OCI-LY1 (cell line): ENCODE data around the gene TEX30.

Source experiments
- H2AFZ ChIP-seq: fragments of 200-600 bp; sonication (generic), shearing (Covaris generic); 2 replicates; pipeline ENCODE4 v1.6.0; 2014; ENCODE audit warnings: antibody characterized with exemption, mild to moderate bottlenecking, low read length
- H3F3A ChIP-seq: fragments of 200-600 bp; sonication (generic), shearing (Covaris generic); 2 replicates; pipeline ENCODE4 v1.6.0; 2014; ENCODE audit warnings: mild to moderate bottlenecking, antibody characterized with exemption, low read length, moderate library complexity; ENCODE audit not compliant: insufficient read depth
- H3K27ac ChIP-seq: fragments of 200-600 bp; sonication (generic); 2 replicates; pipeline ENCODE4 v1.5.1; 2014; ENCODE audit warnings: low read length, mixed run types, mild to moderate bottlenecking, low read depth; ENCODE audit not compliant: poor library complexity, severe bottlenecking
- H3K27me3 ChIP-seq: fragments of 200-600 bp; sonication (generic); 2 replicates; pipeline ENCODE4 v1.6.0; 2014; ENCODE audit warnings: antibody characterized with exemption, mild to moderate bottlenecking, low read length, moderate library complexity; ENCODE audit not compliant: insufficient read depth
- H3K36me3 ChIP-seq: fragments of 200-600 bp; sonication (generic); 2 replicates; pipeline ENCODE4 v1.6.1; 2014; ENCODE audit warnings: mild to moderate bottlenecking, antibody characterized with exemption, low read length, moderate library complexity, mixed read lengths; ENCODE audit not compliant: insufficient read depth
- H3K4me1 ChIP-seq: fragments of 200-600 bp; sonication (generic); 2 replicates; pipeline ENCODE4 v1.5.1; 2014; ENCODE audit warnings: mild to moderate bottlenecking, low read length, moderate library complexity; ENCODE audit not compliant: insufficient read depth, severe bottlenecking
- H3K4me2 ChIP-seq: fragments of 200-600 bp; sonication (generic), shearing (Covaris generic); 2 replicates; pipeline ENCODE4 v1.6.1; 2014; ENCODE audit warnings: low read length
- H3K4me3 ChIP-seq: fragments of 200-600 bp; sonication (generic); 2 replicates; pipeline ENCODE4 v1.5.1; 2014; ENCODE audit warnings: low read length, low read depth, mild to moderate bottlenecking, mixed read lengths; ENCODE audit not compliant: poor library complexity, severe bottlenecking
- H3K79me2 ChIP-seq: fragments of 200-600 bp; shearing (Covaris generic); 2 replicates; pipeline ENCODE4 v1.6.1; 2016; ENCODE audit warnings: mixed run types, low read length, mixed read lengths; ENCODE audit not compliant: insufficient read depth
- H3K9ac ChIP-seq: fragments of 200-600 bp; sonication (generic), shearing (Covaris generic); 2 replicates; pipeline ENCODE4 v1.6.1; 2014; ENCODE audit warnings: mild to moderate bottlenecking, low read length, mixed read lengths
- H3K9me2 ChIP-seq: fragments of 200-600 bp; sonication (generic), shearing (Covaris generic); 2 replicates; pipeline ENCODE4 v1.6.1; 2014; ENCODE audit warnings: low read depth, mild to moderate bottlenecking, low read length, mixed read lengths
- H3K9me3 ChIP-seq: fragments of 200-600 bp; shearing (Covaris generic); 2 replicates; pipeline ENCODE4 v1.6.1; 2014; ENCODE audit warnings: low read length, mixed read lengths
- H4K20me1 ChIP-seq: fragments of 200-600 bp; sonication (generic), shearing (Covaris generic); 2 replicates; pipeline ENCODE4 v1.6.0; 2016; ENCODE audit warnings: mild to moderate bottlenecking, low read length; ENCODE audit not compliant: insufficient read depth
- EZH2 ChIP-seq: fragments of 200-600 bp; sonication (generic), shearing (Covaris generic); IDR thresholded peaks from 2 replicates; pipeline ENCODE4 v1.8.0; 2017; ENCODE audit warnings: borderline replicate concordance, mixed run types, mild to moderate bottlenecking, antibody characterized with exemption, low read length, moderate library complexity, mixed read lengths
- TF ChIP-seq, protein P1 (sequence below): fragments of 200-600 bp; sonication (generic), shearing (Covaris generic); IDR thresholded peaks from 2 replicates; pipeline ENCODE4 v1.5.1; 2017; ENCODE audit warnings: mild to moderate bottlenecking, antibody characterized with exemption, low read length, moderate library complexity, mixed read lengths

TEX30 gene

DNA sequence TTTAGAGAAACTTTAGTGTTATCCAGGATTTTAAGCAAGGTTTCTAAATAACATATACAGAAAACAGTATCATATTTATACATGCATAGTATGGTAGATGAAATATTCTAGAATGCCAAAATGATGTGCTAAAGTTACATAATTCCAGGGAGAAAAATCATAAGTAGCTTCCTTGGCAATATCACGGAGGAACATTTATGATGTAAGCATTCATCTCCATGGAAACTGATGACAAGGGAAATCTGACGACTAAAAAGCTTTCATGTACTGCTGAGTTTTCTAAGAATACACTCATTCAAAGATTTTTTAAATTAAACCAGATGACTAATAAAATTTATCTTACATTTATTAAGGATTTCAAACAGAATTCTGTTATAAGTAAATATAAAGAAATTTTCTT, 4.7 kb downstream of the TEX30 start:
- no peak for TF ChIP-seq EZH2
- TF ChIP-seq, protein P1, sequence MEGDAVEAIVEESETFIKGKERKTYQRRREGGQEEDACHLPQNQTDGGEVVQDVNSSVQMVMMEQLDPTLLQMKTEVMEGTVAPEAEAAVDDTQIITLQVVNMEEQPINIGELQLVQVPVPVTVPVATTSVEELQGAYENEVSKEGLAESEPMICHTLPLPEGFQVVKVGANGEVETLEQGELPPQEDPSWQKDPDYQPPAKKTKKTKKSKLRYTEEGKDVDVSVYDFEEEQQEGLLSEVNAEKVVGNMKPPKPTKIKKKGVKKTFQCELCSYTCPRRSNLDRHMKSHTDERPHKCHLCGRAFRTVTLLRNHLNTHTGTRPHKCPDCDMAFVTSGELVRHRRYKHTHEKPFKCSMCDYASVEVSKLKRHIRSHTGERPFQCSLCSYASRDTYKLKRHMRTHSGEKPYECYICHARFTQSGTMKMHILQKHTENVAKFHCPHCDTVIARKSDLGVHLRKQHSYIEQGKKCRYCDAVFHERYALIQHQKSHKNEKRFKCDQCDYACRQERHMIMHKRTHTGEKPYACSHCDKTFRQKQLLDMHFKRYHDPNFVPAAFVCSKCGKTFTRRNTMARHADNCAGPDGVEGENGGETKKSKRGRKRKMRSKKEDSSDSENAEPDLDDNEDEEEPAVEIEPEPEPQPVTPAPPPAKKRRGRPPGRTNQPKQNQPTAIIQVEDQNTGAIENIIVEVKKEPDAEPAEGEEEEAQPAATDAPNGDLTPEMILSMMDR: no peak
- peaks cover 34% of the 10 kb centered on the region for H3K36me3 ChIP-seq
- H3K9me3 ChIP-seq: no peaks in the 10 kb centered on the region
- H2AFZ ChIP-seq: no peak overlapping the region
- H3K9ac ChIP-seq: no peak overlapping the region
- peaks cover 5% of the 10 kb centered on the region; the same call in 1 of the 2 replicates for H3K79me2 ChIP-seq
- H3K4me2 ChIP-seq: no peak overlapping the region
- no peaks in the 10 kb centered on the region for H4K20me1 ChIP-seq
- no peak overlapping the region for H3K27ac ChIP-seq
- H3F3A ChIP-seq: no peaks in the 10 kb centered on the region
- no peak overlapping the region for H3K4me3 ChIP-seq
- H3K4me1 ChIP-seq: peaks cover 33% of the 10 kb centered on the region
- no peaks in the 10 kb centered on the region for H3K9me2 ChIP-seq
- no peaks in the 10 kb centered on the region for H3K27me3 ChIP-seq

DNA sequence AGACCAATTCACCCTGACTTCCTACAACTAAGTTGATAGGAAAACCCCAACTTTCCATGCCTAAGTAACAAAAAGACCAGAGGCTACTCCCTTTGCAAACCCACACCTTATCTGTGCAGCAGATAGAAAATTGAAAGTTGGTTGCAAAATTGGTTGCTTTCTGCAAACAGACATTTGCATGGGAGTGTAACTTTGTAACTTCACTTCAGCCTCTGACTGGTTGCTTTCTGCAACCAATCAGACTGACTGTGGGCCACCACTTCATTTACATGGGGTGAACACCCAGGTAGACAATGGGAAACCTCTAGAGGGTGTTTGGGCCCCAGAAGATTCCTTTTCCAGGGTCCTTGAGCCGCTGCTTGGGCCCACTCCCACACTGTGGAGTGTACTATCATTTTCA, 9.8 kb downstream of the TEX30 start:
- Histone ChIP-seq H3F3A (no peaks in the 10 kb centered on the region), H3K4me1 (no peaks in the 10 kb centered on the region), H3K27ac (no peak overlapping the region), H3K9ac (no peak overlapping the region), H3K79me2 (no peaks in the 10 kb centered on the region), H3K9me3 (no peaks in the 10 kb centered on the region), H3K4me3 (no peak overlapping the region), H3K27me3 (no peaks in the 10 kb centered on the region), H2AFZ (no peak overlapping the region), H4K20me1 (no peaks in the 10 kb centered on the region), H3K4me2 (no peak overlapping the region), H3K36me3 (peaks cover 30% of the 10 kb centered on the region), H3K9me2 (no peaks in the 10 kb centered on the region)
- TF ChIP-seq EZH2: no peak
- TF ChIP-seq, protein P1: no peak

DNA sequence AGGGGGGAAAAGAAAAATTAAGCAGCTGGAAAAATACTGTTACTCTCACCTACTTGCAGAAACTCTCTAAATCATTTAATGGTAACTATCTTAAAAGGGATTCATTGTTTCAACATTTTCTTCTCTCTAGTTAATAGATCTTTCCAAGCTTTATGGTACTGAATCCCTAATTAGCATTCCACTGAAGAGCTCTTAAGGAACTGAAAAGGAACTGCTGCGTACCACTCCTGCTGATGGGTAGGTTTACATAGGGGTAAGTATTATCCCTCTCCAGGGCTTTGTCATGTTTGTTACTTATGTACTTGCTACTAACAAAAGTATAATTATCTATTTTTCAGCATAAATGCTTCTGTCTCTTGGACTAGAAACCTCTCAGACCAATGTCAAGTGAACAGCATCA, 12.5 kb downstream of the TEX30 start:
- H3K4me3 ChIP-seq: no peak overlapping the region
- H4K20me1 ChIP-seq: no peaks in the 10 kb centered on the region
- no peaks in the 10 kb centered on the region for H3K9me2 ChIP-seq
- no peak overlapping the region for H3K4me2 ChIP-seq
- no peak overlapping the region for H2AFZ ChIP-seq
- no peak for TF ChIP-seq EZH2
- H3K36me3 ChIP-seq: peaks cover 11% of the 10 kb centered on the region; the same call in 1 of the 2 replicates
- no peaks in the 10 kb centered on the region for H3K4me1 ChIP-seq
- H3K27me3 ChIP-seq: no peaks in the 10 kb centered on the region
- H3F3A ChIP-seq: no peaks in the 10 kb centered on the region
- no peaks in the 10 kb centered on the region for H3K9me3 ChIP-seq
- H3K9ac ChIP-seq: no peak overlapping the region
- H3K27ac ChIP-seq: no peak overlapping the region
- no peaks in the 10 kb centered on the region for H3K79me2 ChIP-seq

DNA sequence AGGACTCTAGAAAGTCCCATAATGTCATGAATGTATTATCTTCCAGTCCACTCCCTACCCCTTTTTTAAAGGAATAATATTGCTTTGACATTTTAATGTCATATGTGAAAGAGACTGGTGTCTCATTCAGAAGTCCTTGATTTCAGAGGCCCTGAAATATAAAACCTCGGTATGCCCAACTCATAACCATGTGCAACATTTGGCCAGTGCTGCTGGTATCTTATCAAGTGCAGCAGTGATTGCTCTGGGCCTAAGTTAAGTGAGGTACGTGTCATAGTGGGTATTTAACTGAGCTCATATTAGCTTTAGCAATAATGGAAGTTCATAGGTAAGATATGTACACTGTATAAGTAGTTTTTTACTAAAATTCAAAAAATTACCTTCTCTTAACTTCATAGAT, 14.7 kb downstream of the TEX30 start:
- H3K27ac ChIP-seq: no peak overlapping the region
- H3K27me3 ChIP-seq: no peaks in the 10 kb centered on the region
- H3K4me2 ChIP-seq: no peak overlapping the region
- H3K9me2 ChIP-seq: no peaks in the 10 kb centered on the region
- no peak overlapping the region for H2AFZ ChIP-seq
- H3K4me1 ChIP-seq: no peaks in the 10 kb centered on the region
- no peak overlapping the region for H3K4me3 ChIP-seq
- H3K79me2 ChIP-seq: no peaks in the 10 kb centered on the region
- no peaks in the 10 kb centered on the region for H4K20me1 ChIP-seq
- no peaks in the 10 kb centered on the region for H3K9me3 ChIP-seq
- H3F3A ChIP-seq: no peaks in the 10 kb centered on the region
- no peak for TF ChIP-seq EZH2
- TF ChIP-seq, protein P1: no peak
- no peak overlapping the region for H3K9ac ChIP-seq
- H3K36me3 ChIP-seq: no peaks in the 10 kb centered on the region
